ENCODE results near the gene CROCC2. TPM values are rescaled to one million over a fixed set of nuclear protein-coding genes. Genes with fewer than 3 reads are reported as not detected.

The CROCC2 gene
- total RNA-seq, 1 experiment from 2014 or later, result not detected

GRCh38 chr2:240869956-240870875 lies 35.9 kb upstream of the CROCC2 start:
- Histone ChIP-seq H3K4me3 (replicated peaks in 1 of 2; ENCODE audit: low read depth in 1 of 2, low read length in 2 of 2) (no peak overlapping the region), H3K27ac (ENCODE audit: low read depth, low read length) (no peak overlapping the region), H3K27me3 (ENCODE audit: insufficient read depth, low read length) (no peaks in the 10 kb centered on the region), H3K79me2 (ENCODE audit: insufficient read depth, low read length) (no peaks in the 10 kb centered on the region), H3K36me3 (ENCODE audit: control insufficient read depth in 1 of 2, insufficient read depth in 2 of 2, low read length in 2 of 2) (no peaks in the 10 kb centered on the region), H4K20me1 (ENCODE audit: insufficient read depth) (no peaks in the 10 kb centered on the region), H2AFZ (ENCODE audit: low read depth, low read length, poor library complexity, severe bottlenecking) (no peak overlapping the region), H3K4me2 (ENCODE audit: low read length) (no peak overlapping the region), H3K9ac (ENCODE audit: low read length) (no peak overlapping the region), H3K4me1 (ENCODE audit: control insufficient read depth in 1 of 2, insufficient read depth in 2 of 2, low read length in 2 of 2) (no peaks in the 10 kb centered on the region), H3K9me3 (ENCODE audit: control insufficient read depth in 1 of 2, insufficient read depth in 1 of 2, low read depth in 1 of 2, low read length in 2 of 2) (no peaks in the 10 kb centered on the region), H3K9me2 (ENCODE audit: insufficient read depth) (no peaks in the 10 kb centered on the region)
- intact Hi-C loops (cut with micrococcal nuclease), result no loop called here
- DNase-seq (ENCODE audit: low read depth, low spot score) (no peak), ATAC-seq (no peak)
- TF ChIP-seq REST (IDR thresholded peaks at IDR 0.05; ENCODE audit: low read depth), result no peak
- no peak for TF ChIP-seq ELF1 (IDR thresholded peaks at IDR 0.05; ENCODE audit: borderline replicate concordance, low read depth)
- TF ChIP-seq CBX3 (IDR thresholded peaks at IDR 0.05; ENCODE audit: low read depth), result no peak
- no peak for TF ChIP-seq TCF7L2 (IDR thresholded peaks at IDR 0.05; ENCODE audit: borderline replicate concordance, extremely low read depth, insufficient read depth, insufficient read length)
- no peak for TF ChIP-seq EZH2 (IDR thresholded peaks at IDR 0.05)
- no peak for TF ChIP-seq ZBTB33 (IDR thresholded peaks at IDR 0.05; ENCODE audit: extremely low read depth, insufficient replicate concordance, low read length)
- no peak for TF ChIP-seq SRF (IDR thresholded peaks at IDR 0.05; ENCODE audit: low read depth)
- no peak for TF ChIP-seq FOSL1 (IDR thresholded peaks at IDR 0.05; ENCODE audit: low read depth)
- TF ChIP-seq EGR1 (IDR thresholded peaks at IDR 0.05; ENCODE audit: low read depth), result no peak
- TF ChIP-seq RAD21 (IDR thresholded peaks at IDR 0.05; ENCODE audit: low read depth), result no peak
- TF ChIP-seq CTCF (IDR thresholded peaks at IDR 0.05 in 2 of 3, conservative IDR thresholded peaks at IDR 0.05 in 1 of 3; ENCODE audit: borderline replicate concordance in 1 of 3, insufficient read depth in 1 of 3, low read depth in 2 of 3, low read length in 2 of 3), result no peak
- TF ChIP-seq YY1 (IDR thresholded peaks at IDR 0.05; ENCODE audit: extremely low read depth, insufficient replicate concordance, low read depth, low read length), result no peak
- no peak for TF ChIP-seq ZFX (IDR thresholded peaks at IDR 0.05)
- no peak for TF ChIP-seq ZNF274 (IDR thresholded peaks at IDR 0.05; ENCODE audit: low read depth, low read length)
- no peak for TF ChIP-seq POLR2AphosphoS5 (IDR thresholded peaks at IDR 0.05; ENCODE audit: low read depth, low read length)
- no peak for TF ChIP-seq MAX (IDR thresholded peaks at IDR 0.05)
- no peak for TF ChIP-seq EZH2phosphoT487 (IDR thresholded peaks at IDR 0.05; ENCODE audit: borderline replicate concordance)
- no peak for TF ChIP-seq JUND (IDR thresholded peaks at IDR 0.05)
- TF ChIP-seq CEBPB (IDR thresholded peaks at IDR 0.05; ENCODE audit: low read depth), result no peak
- ChIA-PET CTCF (no interaction called here), POLR2A (no interaction called here), RAD21 (ENCODE audit: low non-redundant PET in 1 of 2, low total read pairs in 2 of 2, uncharacterized antibody in 2 of 2, unreplicated experiment in 2 of 2) (no interaction called here)
- no TSS peak for BruUV-seq (replicated peaks)
